Activated B cell treated with CpG ODN at 0.5 μM for 24 hours (primary cell): Measurements from ENCODE around the gene NT5DC3. TPM values are rescaled to one million over a fixed set of nuclear protein-coding genes. Genes with fewer than 3 reads are reported as not detected.

Experiments
- ATAC-seq: fragments of 200-7000 bp; cut with Tn5 transposase; one replicate; pipeline ENCODE4 v1.10.0; 2021; ENCODE audit warnings: low read depth, mild to moderate bottlenecking, moderate library complexity
- CTCF ChIA-PET: fragments of 350-600 bp; sonication (Branson Sonifier 250); formaldehyde crosslinking; loops from one replicate; lab custom pipeline; 2021; ENCODE audit warnings: antibody characterized with exemption; lab: Charles Lee
- POLR2A ChIA-PET: fragments of 350-600 bp; sonication (Branson Sonifier 250); formaldehyde crosslinking; loops from one replicate; lab custom pipeline; 2021; ENCODE audit warnings: antibody characterized with exemption; lab: Charles Lee
- DNase-seq: peaks from one replicate; pipeline ENCODE4 v3.0.0; 2022
- H3K27ac Mint-ChIP-seq: one replicate; pipeline ENCODE4 v1.8.0; 2020; ENCODE audit warnings: mixed read lengths
- H3K27me3 Mint-ChIP-seq: one replicate; pipeline ENCODE4 v1.8.0; 2021; ENCODE audit warnings: mixed read lengths
- H3K36me3 Mint-ChIP-seq: one replicate; pipeline ENCODE4 v1.8.0; 2021; ENCODE audit warnings: low read depth, mixed read lengths
- H3K4me1 Mint-ChIP-seq: one replicate; pipeline ENCODE4 v1.8.0; 2021; ENCODE audit warnings: mixed read lengths
- H3K4me3 Mint-ChIP-seq: one replicate; pipeline ENCODE4 v1.8.0; 2020; ENCODE audit warnings: mild to moderate bottlenecking, mixed read lengths
- H3K9me3 Mint-ChIP-seq: one replicate; pipeline ENCODE4 v1.8.0; 2020; ENCODE audit warnings: mixed read lengths
- intact Hi-C: fragments of 100-400 bp; cut with micrococcal nuclease; formaldehyde crosslinking; loops from one replicate; pipeline ENCODE4 v1.15.1; 2024
- total RNA-seq: library from RNA; stranded (reverse); gene quantifications from 2 replicates; pipeline ENCODE4 v1.2.3, GENCODE V29; 2022
- TF ChIP-seq, protein P1 (sequence below): fragments of 200-600 bp; IDR thresholded peaks from one replicate; pipeline ENCODE4 v1.8.0; 2022; ENCODE audit warnings: antibody characterized with exemption, mild to moderate bottlenecking

The NT5DC3 gene
- total RNA-seq, 1 donor from 2014 or later = 11.6 TPM

DNA sequence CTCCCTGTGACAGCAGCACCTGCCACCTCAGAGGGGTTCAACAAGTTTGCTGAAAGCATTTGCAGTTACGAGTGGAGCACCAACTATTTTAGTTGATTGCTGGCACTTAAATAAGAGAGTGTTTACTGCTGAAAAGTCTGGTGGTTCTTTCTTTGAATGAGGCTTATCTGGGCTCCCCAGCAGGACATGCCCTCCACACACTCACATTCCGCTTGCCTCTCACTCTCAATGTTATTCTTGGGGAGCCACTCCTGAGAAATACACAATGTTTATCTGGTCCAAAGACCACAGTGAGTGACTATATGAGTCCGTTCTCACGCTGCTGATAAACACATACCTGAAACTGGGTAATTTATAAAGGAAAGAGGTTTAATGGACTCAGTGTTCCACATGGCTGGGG lies 31.9 kb downstream of the NT5DC3 start:
- H3K4me1 Mint-ChIP-seq = no peaks in the 10 kb centered on the region
- peaks cover 75% of the 10 kb centered on the region for H3K36me3 Mint-ChIP-seq
- no peak overlapping the region for H3K27ac Mint-ChIP-seq
- no peaks in the 10 kb centered on the region for H3K9me3 Mint-ChIP-seq
- intact Hi-C loops = no loop called here
- H3K27me3 Mint-ChIP-seq = no peaks in the 10 kb centered on the region
- CTCF ChIA-PET = no interaction called here
- no peak for DNase-seq
- H3K4me3 Mint-ChIP-seq = no peak overlapping the region
- ATAC-seq = no peak
- TF ChIP-seq, protein P1, sequence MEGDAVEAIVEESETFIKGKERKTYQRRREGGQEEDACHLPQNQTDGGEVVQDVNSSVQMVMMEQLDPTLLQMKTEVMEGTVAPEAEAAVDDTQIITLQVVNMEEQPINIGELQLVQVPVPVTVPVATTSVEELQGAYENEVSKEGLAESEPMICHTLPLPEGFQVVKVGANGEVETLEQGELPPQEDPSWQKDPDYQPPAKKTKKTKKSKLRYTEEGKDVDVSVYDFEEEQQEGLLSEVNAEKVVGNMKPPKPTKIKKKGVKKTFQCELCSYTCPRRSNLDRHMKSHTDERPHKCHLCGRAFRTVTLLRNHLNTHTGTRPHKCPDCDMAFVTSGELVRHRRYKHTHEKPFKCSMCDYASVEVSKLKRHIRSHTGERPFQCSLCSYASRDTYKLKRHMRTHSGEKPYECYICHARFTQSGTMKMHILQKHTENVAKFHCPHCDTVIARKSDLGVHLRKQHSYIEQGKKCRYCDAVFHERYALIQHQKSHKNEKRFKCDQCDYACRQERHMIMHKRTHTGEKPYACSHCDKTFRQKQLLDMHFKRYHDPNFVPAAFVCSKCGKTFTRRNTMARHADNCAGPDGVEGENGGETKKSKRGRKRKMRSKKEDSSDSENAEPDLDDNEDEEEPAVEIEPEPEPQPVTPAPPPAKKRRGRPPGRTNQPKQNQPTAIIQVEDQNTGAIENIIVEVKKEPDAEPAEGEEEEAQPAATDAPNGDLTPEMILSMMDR = no peak
- POLR2A ChIA-PET = no interaction called here

DNA sequence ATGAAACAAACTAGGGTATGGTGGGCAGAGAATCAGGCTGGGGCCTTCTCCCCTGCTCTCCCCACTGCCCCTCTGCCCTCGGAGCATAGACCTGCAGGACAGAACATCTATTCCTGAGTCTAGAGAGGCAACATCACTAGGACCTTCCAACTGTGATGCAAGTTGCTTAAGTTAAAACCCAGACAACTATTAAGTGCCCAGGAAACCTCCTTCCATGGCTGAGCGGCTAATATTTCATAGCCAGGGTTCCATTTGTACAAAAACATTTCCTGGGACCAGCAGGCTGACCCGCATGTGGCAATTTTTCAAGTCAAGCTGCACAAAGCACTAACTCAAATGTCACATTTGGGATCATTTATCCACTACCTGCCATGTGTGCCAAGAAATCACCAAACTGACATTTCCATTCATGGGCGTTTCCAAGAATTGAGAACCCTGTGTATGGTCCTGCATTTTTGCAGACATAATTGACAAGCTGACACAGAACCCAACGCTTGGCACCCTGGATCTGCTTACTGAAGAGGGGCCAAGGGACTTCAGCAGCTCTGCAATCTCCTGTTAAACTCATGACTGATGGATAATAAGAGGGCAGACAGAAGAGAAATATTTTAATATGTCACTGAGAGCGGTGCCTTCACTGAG lies 32.7 kb downstream of the NT5DC3 start:
- Mint-ChIP-seq H3K27ac (no peak overlapping the region), H3K27me3 (no peaks in the 10 kb centered on the region), H3K9me3 (no peaks in the 10 kb centered on the region), H3K36me3 (peaks cover 71% of the 10 kb centered on the region), H3K4me1 (no peaks in the 10 kb centered on the region), H3K4me3 (no peak overlapping the region)
- intact Hi-C loops = no loop called here
- no peak for DNase-seq
- POLR2A ChIA-PET = no interaction called here
- no peak for ATAC-seq
- CTCF ChIA-PET = no interaction called here
- TF ChIP-seq, protein P1 = no peak

DNA sequence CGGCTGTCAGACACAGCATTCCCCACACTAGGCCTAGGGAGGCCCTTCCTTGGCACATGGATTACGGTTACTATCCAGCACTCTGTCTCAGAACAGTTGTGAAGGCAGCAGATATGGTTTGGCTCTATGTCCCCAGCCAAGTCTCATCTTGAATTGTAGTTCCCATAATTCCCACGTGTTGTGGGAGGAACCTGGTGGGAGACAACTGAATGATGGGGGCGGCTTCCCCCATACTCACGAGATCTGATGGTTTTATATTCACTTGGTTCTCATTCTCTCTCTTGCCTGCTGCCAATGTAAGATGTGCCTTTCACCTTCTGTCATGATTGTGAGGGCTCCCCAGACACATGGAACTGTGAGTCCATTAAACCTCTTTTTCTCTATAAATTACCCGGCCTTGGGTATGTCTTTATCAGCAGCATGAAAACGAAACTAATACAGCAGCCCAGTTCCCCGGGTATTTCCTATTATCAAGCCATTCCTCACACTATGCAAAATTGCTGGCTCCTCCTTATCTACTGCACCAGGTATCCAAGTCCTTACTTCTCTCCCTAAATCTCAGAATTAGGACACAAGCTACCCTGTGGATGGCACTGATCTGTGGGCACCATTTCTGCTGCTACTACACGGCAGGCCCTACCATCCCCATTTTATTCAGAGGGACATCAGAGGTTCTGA lies 33.3 kb downstream of the NT5DC3 start:
- ChIA-PET POLR2A (no interaction called here), CTCF (no interaction called here)
- Mint-ChIP-seq H3K27me3 (no peaks in the 10 kb centered on the region), H3K4me3 (no peak overlapping the region), H3K4me1 (no peaks in the 10 kb centered on the region), H3K36me3 (peaks cover 66% of the 10 kb centered on the region), H3K27ac (no peak overlapping the region), H3K9me3 (no peaks in the 10 kb centered on the region)
- TF ChIP-seq, protein P1 = no peak
- DNase-seq (no peak), ATAC-seq (no peak)
- intact Hi-C loops = no loop called here

DNA sequence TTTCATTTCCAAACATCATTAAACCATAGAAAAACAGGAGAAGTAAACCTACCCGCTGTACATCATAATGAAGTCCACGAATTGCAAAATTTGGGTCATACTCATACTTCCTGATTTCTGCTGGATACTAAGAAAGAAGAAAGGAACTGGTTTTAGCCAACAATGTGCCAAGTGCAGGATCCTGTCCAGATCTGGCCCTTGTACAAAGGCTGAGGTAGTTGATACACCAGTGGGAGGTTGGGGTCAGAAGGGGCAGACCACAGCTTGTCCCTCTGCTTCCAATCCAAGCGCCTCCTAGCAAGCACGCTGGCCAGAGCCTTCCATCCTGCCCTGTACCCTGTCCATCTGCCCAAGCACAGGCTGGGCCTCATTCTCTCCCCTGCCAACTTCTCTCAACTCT lies 34.2 kb downstream of the NT5DC3 start:
- Mint-ChIP-seq H3K27ac (no peak overlapping the region), H3K4me3 (no peak overlapping the region), H3K36me3 (peaks cover 68% of the 10 kb centered on the region), H3K4me1 (no peaks in the 10 kb centered on the region), H3K27me3 (no peaks in the 10 kb centered on the region), H3K9me3 (no peaks in the 10 kb centered on the region)
- CTCF ChIA-PET = no interaction called here
- DNase-seq (no peak), ATAC-seq (no peak)
- intact Hi-C loops = no loop called here
- POLR2A ChIA-PET = no interaction called here
- TF ChIP-seq, protein P1 = no peak

DNA sequence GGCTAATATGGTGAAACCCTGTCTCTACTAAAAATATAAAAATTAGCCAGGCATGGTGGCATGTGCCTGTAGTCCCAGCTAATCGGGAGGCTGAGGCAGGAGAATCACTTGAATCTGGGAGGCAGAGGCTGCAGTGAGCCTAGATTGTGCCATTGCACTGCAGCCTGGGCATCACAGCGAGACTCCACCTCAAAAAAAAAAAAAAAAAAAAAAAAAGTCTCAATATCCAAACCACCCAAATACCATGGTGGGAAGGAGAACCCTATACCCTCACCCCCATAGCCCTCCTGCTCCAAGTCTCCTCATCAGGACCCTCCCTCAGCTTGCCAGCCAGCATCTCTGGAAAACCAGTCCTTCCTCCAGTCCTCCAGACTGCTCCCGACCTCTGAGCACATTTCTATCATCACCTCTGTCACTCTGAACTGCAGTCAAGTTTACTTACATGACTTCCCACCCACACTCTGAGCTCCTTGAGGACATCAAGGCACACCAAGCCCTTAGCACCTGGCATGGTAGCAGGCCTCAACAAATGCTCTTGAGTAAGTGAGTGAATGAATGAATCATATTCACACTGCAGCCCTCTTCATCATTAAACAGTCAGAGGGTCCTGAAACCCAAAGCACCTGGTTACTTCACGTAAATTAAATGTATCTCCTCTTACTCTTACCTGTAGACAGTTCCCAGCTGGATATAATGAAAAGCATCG lies 35.2 kb downstream of the NT5DC3 start:
- ATAC-seq (no peak), DNase-seq (no peak)
- Mint-ChIP-seq H3K4me1 (no peaks in the 10 kb centered on the region), H3K9me3 (no peaks in the 10 kb centered on the region), H3K36me3 (peaks cover 61% of the 10 kb centered on the region), H3K27me3 (no peaks in the 10 kb centered on the region), H3K27ac (no peak overlapping the region), H3K4me3 (no peak overlapping the region)
- intact Hi-C loops = no loop called here
- TF ChIP-seq, protein P1 = no peak
- CTCF ChIA-PET = no interaction called here
- POLR2A ChIA-PET = no interaction called here
